DMS114 treated with DMSO at 0.1 percent for 48 hours (cell line): ENCODE results near the gene NENF.
"Not testable (repeated sequence)": the region's sequence is repeated elsewhere in the genome, so short reads cannot be mapped to it uniquely, and the experiment has no call there.

Experiments used
- DNase-seq: peaks from one replicate; lab custom pipeline; 2025; ENCODE audit not compliant: unreplicated experiment; lab: John Stamatoyannopoulos, UW

NENF gene

DNA sequence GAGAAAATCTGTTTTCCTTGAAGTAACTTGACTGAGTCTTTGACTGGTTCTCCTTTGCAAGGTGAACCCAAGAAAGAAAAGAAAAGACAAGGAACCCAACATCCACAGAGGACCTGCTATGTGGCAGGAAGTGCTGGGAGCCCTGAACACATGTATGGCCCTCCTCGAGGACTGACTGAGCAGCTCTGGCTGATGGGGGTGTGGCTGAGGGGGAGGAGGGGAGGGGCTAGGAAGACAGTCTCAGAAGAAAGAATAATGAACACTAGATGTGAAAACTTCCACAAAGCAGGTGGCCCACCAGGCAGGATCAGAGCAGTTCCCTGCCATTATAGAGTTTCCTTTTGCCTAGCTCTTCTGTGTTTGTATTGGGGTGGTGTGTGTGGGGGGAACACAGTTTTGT lies 26.1 kb downstream of the NENF start:
- DNase-seq = no peak

DNA sequence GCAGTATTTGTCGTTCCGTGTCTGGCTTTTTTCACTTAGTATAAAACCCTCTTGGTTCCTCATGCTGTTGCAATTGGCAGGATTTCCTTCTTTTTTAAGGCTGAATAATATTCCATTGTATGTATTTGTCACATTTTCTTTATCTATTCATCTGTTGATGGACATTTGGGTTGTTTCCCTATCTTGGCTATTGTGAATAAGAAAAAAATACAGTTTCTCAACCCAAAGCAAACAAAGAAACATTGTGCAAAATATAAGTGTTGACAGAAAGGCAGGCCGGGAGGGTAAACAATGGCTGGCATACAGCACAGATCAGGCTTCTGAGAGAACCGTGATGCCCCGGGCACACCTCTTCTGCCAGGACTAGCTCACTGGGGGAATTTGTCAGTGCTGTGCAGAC lies 26.9 kb downstream of the NENF start:
- no peak for DNase-seq

DNA sequence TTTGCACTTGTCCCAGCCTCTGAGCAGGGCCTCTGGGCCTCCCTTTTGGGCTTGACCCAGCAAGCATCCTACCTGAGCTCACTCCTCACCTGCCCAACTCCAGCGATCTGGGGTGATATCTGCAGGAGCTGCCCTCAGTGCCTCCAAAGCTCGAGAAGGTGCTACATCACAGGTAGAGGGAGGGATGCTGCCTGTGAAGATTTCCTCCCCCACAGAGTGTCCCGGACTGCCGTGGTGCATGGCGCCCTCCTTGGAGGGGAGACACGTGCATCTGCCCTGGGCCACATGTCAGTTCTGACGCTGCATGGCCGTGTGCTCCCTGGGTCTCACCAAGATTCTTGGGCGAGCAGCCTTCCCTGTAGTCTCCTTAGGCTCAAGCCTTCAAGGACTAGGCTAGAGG lies 27.7 kb downstream of the NENF start:
- no peak for DNase-seq

DNA sequence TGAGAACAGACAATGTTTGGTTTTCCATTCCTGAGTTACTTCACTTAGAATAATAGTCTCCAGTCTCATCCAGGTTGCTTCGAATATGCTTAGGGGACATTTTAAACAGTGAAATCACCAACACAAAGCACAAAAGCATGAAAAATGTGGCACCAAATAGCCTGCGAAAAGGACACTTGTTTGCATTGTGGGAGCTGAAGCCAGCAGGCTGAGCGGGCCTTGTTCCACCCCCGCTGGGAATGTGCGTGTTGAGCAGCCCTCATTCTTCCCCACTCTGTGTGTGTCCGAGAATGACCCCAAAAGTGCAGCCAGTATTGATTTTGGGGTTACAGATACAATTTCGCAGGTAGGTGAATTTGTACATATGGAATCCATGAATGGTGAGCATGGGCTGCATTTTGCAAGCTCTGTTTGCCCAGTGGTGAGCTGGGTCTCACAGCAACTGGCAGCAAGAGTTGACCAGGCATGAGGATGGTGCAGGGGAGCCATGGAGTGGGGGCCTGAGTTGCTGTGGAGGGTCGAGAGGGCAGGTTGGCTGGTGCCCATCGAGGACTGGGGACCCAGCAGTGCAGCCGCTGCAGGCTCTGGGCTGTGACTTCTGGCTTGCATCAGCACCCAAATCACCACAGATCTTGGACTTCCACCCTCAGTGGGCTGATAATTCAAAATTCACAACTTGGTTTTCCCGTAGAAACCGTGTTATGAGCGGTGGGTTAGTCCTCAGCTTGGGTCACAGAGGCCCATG lies 29.4 kb downstream of the NENF start:
- DNase-seq = no peak

DNA sequence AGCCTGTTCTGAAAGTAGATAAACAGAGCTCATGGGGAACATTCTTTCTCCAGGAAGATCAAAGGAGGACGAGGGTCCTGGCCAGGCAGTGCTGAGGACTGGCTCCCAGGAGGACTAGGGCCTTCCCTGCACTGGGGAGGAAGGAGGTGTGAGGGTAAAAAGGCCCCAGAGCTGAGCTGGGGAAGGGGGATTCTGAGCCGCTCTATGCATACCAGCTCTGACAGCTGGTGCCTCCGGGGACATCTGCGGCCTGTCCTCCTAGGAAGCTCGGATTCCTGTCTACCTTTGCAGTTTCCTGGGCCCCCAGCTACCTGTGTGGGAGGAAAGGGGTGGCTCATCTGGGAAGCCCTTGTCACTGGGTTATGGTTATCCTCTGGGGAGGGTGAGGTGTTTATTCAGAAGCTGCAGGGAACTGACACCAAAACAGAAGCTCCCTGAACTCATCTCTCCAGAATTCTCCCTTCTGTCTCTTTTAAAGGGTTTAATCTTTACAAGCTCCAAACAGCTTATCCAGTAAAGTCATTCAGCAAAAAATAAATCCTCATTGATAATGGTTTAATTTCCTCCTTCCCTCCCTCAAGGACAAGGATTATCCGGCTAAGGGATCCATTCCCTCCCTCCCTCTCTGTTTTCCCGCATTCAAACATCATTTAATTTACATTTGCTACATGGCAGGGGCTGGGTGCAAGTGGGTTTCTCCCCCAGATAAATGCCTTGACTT lies 31.0 kb downstream of the NENF start:
- DNase-seq = no peak

DNA sequence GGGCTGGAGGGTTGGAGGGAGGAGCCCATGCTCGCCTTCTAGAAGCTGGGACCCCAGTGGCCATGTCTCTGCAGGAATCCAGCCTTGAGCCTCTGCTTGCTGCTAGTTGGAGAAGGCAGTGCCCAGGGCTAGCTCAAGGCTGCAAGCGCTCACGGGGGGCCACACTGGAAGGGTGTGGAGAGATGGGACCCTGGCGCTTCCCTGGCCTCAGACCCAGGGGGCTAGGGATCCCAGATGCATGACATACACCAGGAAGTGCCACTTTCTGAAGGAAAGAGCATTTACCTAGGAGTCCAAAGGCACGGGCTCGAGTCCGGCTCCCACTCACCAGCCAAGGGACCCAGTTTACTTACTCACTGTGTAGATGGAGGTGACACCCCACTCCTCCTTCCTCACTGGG lies 32.6 kb downstream of the NENF start:
- no peak for DNase-seq

DNA sequence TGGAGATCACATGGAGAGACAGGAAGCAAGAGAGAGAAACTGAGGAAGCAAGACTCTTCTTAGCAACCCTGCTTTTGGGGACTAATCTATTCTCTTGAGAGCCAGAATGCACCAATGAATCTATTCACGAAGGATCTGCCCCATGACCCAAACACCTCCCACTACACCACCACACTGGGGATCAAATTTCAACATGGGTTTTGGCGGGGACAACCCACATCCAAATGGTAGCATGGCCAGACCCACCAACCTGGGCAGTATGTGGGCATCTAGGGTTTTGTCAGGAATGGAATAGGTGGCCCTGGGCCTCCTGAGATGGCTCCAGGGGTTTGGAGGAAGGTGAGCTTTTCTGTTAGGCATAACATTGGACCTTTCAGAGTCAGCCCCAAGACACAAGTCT lies 33.7 kb downstream of the NENF start:
- DNase-seq = no peak

DNA sequence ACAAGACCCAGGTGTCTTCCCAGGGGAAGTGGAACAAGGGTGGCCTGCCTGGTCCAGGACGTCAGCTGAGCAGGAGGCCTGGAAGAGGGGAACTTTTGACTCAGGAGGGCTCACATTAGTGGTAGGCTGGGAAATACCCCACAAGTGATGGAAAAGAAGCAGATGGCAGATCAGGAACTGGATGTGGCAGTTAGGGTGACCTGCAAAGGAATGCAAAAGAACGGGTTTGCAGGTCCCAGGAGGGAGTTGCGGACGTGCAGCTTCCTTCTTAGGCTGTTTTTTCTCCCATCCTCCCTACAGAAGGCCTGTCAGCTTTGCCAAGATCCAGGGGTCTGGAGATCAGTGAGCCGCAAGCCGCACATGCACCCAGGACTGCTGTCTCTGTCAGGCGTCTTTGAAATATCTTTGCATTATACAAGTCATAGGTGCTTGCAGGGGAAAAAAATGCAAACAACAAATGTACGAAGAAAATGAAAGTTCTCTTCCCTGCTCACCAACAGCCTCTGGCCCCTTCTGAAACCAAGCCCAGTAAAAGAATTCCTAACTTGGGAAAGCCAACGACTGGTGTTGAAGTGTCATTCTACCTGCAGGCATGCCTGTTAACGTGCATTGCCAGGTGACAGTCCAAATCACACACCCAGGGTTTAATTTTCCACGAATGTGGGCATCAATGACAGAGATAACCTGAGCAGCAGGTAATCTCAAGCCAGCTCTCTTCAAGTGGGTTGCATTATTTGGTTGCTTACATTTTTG lies 34.4 kb downstream of the NENF start:
- DNase-seq = no peak

DNA sequence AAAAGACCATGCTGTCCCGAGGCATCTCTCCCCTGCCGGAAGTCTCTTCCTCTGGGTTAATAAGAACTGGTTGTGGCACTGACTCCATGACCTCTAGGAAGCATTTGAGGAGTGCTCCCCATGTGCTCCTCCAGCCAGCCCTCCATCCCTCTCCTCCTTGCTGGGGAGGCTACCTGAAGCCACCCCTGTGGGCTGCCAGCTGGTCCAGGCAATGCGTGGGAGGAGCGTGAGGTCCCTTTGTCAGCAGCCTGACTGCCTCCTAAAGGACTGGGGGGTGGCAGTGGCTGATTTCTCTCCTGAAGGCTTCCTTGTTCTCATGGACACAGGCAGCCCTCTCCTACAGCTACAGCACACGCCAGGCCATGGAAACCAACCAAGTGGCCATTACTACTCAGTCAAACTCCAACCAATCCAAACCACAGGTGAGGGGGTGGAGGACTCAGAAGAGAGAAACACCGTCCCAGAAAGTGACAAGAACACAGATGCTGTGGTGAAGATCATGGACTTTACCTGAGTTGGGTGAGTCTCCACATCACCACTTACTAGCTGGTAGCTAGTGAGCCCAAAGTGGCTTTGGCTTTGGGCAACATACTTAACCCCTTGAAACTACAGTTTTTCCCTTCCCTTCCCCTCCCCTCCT lies 35.2 kb downstream of the NENF start:
- no peak for DNase-seq

DNA sequence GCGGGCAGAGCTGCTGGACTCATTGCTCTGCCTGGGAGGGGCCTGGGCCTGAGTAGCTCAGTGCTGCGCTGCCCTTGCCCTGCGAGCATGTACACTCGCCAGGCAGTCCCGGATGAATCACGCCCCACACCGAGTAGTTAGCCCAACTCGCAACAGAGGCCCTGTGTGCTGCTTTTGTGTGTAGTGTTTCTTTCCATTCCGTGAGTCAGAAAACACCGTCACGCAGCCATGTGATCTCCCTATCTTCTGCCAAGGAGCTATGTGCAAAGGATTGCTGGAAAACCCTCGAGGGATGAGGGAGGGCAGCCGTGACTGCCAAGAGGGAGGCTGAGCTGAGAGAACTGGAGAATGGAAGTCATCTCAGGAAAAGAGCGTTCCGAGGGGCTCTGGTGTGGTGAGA lies 37.3 kb downstream of the NENF start:
- DNase-seq = no peak

DNA sequence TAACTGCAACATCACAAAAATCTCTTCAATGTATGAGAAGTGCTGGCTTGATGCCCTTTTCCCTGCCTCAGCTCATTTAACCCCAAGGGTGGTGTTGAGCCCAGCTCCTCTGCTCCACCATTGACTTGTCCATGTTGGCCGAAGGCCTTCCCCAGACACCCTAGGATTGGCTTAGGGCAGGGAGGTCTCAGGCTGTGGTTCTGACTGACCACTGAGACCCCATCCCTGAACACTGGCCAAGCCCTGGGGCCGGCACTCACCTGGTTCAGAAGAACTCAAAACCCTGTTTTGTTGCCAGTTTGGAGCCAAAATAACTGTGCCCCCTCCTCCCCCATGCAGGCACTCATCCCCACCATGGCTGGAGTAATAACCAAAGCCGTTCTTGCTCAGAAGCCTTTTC lies 38.6 kb downstream of the NENF start:
- DNase-seq = no peak

DNA sequence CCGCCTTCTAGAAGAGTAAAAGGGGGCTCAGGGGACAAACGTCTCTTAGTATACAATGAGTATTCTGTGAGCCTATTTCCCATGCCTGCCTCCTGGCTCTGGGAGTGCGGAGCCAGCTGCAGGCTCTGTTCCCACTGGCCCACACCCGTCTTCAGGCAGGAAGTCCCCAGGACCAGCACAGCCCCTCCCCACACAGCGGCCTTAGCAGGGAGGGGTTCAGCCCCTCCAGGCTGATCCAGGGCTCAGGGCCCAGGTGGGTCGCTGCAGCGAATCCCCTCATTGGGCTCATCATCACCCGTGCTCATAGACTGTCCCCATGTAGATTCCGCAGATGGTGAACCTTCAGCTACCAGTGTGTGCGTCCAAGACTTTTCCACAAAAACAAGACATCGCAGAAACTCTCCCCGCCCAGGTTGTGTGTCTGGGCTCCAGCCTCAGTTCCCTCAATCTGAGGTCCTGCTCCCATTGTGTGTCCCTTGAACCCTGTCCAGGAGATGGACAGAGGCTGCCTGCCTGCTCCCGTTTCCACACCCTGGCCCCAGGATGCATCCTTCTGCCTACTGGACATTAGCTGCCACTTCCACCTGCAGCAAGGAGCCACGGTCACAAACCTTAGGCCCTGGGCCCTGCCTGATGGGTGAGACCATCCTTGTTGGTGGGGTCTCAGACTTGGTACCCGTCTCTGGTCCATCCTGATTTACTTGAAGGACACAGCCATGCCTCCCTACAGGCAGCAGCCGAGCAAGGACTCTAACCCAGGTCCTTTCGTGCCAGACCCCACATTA lies 39.4 kb downstream of the NENF start:
- DNase-seq = no peak

DNA sequence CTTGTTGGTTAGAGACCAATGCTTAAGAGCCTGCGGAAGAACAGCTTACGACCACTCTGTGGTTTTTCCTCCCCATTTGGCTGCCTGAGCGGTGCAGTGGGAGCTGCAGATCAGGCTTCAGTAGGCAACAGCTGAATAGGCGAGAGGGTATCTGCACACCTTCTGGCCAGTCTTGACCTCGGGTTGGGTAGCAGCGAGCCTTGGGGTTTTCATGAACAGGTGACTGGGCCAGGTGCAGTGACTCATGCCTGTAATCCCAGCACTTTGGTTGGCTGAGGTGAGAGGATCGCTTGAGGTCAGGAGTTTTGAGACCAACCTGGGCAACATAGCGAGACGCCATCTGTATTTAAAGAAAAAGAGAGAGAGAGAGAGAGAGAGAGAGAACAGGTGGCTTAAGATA lies 41.0 kb downstream of the NENF start:
- DNase-seq = no peak

DNA sequence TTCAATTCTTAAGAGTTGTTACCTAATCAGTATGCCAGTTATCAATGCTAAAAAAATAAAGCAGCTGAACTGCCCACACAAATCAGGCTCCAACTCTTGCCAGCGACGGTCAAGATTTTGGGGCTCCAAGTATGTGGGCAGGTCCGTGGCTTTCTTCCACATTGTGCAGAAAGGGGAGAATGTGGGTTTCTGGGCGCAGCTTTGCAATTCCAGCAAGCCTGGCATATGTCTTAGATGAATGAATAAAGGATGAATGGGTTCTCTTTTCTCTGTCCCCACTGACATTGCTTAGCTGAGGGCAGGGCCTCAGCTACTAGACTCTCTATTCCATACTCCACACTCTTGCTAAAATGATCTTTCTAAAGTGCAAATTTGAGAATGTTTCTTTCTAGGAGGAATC lies 42.4 kb downstream of the NENF start:
- DNase-seq = no peak

DNA sequence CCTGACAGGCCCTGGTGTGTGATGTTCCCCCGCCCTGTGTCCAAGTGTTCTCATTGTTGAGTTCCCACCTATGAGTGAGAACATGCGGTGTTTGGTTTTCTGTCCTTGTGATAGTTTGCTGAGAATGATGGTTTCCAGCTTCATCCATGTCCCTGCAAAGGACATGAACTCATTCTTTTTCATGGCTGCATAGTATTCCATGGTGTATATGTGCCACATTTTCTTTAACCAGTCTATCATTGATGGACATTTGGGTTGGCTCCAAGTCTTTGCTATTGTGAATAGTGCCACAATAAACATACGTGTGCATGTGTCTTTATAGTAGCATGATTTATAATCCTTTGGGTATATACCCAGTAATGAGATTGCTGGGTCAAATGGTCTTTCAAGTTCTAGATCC lies 43.1 kb downstream of the NENF start:
- DNase-seq = not testable (repeated sequence)

DNA sequence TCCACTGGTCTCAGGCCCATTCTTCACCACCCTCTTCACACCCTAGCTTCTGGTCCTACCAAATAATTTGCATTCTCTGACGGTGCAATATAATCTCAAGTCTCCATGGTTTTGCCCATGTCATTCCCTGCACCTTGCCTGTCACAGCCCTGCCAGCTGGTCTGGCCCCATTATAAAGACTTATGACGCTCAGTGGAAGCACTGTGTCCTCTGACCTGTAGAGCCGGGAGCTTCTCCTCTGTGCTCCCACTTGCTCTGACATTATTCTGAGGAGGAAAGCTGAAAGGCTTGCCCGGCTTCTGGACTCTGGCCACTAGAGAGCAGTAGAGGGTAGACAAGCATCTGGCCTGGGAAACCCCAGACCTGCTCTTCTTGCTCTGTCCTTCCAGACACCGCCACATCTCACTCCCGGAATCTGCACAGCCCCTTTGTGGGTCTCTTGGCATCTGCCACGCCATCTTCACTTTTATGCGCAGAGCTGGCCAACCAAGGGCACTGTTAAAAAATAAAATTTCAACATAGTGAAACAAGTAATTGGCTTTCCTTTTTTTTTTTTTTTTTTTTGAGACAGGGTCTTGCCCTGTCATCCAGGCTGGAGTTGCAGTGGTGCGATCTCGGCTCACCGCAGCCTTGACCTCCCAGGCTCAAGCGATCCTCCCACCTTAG lies 44.4 kb downstream of the NENF start:
- DNase-seq = peak; percentile 80

DNA sequence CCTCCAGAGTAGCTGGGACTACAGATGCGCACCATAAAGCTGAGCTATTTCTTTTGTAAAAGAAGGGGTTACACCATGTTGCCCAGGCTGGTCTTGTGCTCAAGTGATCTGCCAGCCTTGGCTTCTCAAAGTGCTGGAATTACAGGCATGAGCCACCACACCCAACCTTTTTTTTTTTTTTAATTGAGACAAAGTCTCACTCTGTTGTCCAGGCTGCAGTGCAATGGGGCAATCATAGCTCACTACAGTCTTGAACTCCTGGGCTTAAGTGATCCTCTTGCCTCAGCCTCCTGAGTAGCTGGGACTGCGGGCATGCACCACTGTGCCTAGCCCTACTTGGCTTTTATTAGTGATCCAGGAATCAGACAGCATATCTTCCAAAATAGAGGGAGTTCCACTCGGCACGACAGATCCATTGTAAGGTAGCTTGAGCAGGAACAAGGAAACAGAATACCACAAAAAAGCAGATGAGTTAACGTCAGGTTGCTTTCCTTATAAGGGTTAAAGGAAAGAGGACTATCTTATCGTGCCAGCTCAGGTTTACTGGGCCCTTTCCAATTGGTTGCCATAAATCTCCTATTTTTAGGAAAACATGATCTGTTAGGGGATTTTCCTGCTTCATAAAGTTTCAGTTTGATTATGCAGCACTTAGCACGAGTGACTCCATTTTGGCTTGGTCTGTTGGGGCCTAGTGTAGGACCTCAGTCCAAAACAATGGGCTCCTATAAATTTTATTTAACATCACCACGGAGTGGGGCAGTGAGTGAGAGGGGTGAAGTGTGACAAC lies 45.2 kb downstream of the NENF start:
- no peak for DNase-seq

DNA sequence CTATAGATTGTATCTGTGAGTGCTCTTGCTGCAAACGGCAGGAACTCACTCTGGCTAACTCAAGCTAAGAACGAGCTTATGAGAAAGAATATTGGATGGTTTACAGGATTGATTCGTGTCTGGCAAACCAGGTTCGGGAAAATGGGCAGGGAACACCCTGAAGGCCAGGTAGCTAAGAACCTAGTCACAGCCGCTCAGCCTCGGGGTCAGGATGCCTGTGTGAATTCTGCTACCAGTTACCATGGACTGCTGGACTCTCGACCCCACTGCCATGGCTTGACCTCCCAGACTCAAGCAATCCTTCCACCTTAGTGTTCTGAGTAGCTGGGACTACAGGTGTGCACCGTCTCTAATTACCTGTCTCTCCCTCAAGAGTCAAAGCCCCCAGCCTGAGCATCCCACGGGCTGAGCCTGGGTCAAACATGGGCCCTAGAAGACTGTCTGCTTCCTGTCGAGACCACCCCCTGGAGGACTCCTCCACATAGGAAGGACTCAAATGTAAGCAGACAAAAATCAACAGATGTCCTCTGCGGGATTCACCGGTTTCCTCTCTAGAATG lies 45.8 kb downstream of the NENF start:
- DNase-seq = no peak

DNA sequence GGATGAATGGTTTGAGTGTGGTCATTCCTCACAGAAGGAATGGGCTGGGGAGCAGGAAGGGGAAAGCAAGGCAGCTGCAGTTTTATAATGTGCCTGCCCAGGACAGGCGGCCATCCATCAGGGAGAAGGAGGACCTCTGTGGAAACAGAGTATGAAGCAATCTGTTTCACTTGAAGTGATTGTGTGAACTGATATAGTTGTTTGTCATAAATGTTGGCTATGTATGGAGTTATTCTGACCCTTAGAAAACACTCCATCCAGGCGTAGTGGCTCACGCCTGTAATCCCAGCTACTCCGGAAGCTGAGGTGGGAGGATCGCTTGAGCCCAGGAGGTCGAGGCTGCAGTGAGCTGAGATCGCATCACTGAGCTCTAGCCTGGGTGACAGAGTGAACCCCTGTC lies 46.5 kb downstream of the NENF start:
- no peak for DNase-seq
